Measurements from ENCODE around the gene ASL.

DNA sequence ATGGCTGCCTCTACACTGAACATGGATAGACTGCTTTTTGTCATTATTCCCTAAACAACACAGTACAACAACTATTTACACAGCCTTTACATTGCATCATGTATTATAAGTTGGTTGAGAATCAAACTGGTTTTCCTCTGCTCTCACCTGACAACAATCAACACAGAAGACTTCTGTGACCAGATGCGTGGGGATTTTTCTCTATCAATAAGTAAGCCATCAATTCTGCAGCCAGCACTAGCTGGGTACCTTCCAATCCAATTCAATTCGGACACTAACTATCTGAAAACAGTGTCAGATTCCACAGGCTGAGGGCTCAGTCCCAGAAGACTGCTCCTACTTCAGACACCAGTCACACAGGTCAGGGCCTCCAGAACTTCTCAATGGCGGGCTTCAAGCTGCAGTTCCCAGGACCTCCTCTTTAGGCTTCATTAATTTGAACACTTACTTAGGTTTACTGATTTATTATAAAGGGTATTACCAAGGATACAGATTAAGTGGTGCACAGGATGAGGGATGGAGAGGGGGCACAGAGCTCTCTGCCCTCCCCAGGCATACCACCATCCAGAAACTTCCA lies 36.4 kb upstream of the ASL start:
- TF ChIP-seq, protein P1, sequence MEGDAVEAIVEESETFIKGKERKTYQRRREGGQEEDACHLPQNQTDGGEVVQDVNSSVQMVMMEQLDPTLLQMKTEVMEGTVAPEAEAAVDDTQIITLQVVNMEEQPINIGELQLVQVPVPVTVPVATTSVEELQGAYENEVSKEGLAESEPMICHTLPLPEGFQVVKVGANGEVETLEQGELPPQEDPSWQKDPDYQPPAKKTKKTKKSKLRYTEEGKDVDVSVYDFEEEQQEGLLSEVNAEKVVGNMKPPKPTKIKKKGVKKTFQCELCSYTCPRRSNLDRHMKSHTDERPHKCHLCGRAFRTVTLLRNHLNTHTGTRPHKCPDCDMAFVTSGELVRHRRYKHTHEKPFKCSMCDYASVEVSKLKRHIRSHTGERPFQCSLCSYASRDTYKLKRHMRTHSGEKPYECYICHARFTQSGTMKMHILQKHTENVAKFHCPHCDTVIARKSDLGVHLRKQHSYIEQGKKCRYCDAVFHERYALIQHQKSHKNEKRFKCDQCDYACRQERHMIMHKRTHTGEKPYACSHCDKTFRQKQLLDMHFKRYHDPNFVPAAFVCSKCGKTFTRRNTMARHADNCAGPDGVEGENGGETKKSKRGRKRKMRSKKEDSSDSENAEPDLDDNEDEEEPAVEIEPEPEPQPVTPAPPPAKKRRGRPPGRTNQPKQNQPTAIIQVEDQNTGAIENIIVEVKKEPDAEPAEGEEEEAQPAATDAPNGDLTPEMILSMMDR (IDR thresholded peaks at IDR 0.05; ENCODE audit: low read depth, low read length): no peak
- TF ChIP-seq POLR2A (IDR thresholded peaks at IDR 0.05; ENCODE audit: extremely low read depth, insufficient read length): no peak
- TF ChIP-seq, protein P2, sequence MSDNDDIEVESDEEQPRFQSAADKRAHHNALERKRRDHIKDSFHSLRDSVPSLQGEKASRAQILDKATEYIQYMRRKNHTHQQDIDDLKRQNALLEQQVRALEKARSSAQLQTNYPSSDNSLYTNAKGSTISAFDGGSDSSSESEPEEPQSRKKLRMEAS (IDR thresholded peaks at IDR 0.05; ENCODE audit: low read depth, low read length): no peak

All from NB4 (cell line).